Measurements from ENCODE around the gene FAM168A.

DNA sequence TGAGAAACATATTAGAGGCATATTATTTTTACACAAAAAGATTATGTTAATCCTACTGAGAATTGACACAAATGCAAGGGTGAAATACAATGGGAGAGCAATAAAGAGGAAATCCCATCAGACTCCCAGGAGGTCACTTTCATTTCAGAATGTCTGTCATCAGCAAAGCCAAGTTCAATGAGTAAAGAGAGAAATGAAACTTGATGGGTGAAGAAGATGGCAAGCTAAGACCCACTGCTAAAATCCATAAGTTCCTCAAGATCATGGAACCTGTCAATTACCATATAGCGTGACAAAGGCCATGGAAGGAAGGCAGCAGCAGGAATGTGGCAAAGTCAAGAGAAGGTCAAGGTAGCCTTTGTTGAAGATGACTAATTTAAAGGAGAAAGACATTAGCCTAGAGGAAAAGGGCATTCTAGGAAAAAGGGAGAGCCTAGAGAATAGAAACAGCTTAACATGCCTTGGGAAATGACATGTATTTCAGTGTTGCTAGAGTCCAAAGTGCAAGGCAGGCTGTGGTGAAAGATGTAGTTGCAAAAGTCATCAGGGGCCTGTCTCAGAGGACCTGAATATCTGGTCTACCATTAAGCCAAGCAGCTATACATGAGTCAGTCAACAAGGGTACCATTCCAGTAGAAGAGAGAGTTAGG is 43.1 kb downstream of the FAM168A start:
- TF ChIP-seq, protein P1, sequence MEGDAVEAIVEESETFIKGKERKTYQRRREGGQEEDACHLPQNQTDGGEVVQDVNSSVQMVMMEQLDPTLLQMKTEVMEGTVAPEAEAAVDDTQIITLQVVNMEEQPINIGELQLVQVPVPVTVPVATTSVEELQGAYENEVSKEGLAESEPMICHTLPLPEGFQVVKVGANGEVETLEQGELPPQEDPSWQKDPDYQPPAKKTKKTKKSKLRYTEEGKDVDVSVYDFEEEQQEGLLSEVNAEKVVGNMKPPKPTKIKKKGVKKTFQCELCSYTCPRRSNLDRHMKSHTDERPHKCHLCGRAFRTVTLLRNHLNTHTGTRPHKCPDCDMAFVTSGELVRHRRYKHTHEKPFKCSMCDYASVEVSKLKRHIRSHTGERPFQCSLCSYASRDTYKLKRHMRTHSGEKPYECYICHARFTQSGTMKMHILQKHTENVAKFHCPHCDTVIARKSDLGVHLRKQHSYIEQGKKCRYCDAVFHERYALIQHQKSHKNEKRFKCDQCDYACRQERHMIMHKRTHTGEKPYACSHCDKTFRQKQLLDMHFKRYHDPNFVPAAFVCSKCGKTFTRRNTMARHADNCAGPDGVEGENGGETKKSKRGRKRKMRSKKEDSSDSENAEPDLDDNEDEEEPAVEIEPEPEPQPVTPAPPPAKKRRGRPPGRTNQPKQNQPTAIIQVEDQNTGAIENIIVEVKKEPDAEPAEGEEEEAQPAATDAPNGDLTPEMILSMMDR (IDR thresholded peaks at IDR 0.05; ENCODE audit: low read depth, low read length, poor library complexity, severe bottlenecking), result no peak
- TF ChIP-seq EZH2phosphoT487 (IDR thresholded peaks at IDR 0.05; ENCODE audit: borderline replicate concordance, low read length), result no peak

Data from DOHH2 (cell line).